GM20431 (cell line): ENCODE results near the gene FCRL2.

ENCODE experiments used
- in situ Hi-C: fragments of 300-500 bp; cut with MseI, MboI; formaldehyde crosslinking; loops from one replicate; pipeline ENCODE4 v1.15.0; 2020; ENCODE audit warnings: low sequenced_read_pairs; ENCODE audit not compliant: unreplicated experiment

FCRL2 gene, protein sequence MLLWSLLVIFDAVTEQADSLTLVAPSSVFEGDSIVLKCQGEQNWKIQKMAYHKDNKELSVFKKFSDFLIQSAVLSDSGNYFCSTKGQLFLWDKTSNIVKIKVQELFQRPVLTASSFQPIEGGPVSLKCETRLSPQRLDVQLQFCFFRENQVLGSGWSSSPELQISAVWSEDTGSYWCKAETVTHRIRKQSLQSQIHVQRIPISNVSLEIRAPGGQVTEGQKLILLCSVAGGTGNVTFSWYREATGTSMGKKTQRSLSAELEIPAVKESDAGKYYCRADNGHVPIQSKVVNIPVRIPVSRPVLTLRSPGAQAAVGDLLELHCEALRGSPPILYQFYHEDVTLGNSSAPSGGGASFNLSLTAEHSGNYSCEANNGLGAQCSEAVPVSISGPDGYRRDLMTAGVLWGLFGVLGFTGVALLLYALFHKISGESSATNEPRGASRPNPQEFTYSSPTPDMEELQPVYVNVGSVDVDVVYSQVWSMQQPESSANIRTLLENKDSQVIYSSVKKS

DNA sequence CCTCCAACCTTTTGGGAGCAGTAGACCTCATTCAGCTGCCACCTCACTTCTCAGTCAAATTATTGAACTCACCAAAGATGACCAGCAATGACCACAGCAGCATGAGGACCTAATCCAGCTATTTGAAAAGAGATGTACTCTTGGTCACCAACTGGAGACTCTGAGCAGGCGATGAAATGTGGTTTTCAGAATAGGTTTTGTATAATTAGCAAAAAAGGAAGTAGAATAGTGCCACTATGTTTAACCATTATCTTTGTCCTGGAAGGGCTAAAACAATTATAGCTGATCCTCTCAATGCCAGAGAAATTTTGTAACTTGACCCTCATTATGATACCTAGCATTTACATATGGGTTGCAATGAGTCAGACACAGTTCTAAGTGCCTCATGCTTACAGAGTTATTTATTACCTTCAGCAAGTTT is at the start of gene FCRL2:
Gene FCRL2, minus strand, starts transcription at position 162 of the 421 bp plus-strand sequence. Its CDS starts 59 bp downstream, at position 103.
- in situ Hi-C loops, result no loop called here

DNA sequence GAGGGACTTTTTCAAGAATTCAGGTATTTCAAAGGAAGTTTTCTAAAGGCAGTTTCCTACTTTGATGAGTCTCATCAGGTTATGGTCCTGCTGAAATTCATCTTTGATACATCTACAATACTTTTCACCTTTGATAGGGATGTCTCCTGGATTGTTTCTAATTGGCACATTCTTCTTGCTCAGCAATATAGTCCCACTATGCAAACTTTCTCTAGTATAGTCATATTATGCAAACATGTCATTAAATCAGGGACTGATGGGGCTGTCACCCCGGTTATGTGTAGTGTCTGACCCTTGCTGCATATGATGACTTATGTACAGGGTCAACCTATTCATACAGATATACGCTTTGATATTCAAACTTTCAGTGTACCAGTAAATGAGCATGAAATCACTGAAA is 43.4 kb upstream of the FCRL2 start:
- in situ Hi-C loops, result no loop called here

DNA sequence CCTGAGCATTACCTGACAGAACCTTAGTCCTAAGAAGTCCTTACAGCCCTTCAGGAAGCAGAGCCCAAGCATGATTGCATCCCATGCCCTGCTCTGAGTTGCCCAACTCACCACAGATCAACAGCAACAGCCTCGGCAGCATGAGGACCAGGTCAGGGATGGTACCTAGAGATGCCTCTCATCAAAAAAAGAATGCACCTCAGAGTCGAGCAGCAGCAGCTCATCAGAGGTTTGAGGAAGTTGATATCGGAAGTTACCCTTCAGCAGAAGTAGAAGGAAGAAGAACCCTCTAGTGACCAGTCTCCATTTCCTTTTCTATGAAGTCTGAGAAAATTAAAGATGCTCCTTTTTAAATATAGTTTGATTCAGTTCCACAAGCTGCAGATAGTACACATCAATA is 43.0 kb upstream of the FCRL2 start, which contains the start of gene FCRL1:
Gene FCRL1, minus strand, starts transcription at position 225 of the 400 bp plus-strand sequence. Its CDS starts 83 bp downstream, at position 142.
- in situ Hi-C loops, result no loop called here

DNA sequence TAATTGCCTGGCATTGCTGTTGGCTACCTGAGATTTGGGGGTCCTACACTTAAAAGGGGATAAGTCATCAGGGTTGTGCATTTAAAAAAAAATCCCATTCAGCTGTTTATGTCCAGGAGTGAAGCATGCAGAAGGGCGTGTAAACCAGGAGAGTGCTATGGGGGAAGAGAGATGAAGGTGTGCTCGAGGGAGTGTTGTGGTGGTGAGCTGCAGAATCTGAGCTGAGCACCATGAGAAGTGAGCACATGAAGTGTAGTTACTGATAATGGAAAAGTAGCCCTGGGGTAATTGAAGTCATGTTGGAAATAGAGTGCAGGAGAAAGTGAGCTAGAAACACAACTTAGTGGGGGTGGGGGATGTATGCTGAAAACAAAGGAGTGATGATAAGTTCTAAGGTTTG is 42.3 kb upstream of the FCRL2 start:
- in situ Hi-C loops, result no loop called here

DNA sequence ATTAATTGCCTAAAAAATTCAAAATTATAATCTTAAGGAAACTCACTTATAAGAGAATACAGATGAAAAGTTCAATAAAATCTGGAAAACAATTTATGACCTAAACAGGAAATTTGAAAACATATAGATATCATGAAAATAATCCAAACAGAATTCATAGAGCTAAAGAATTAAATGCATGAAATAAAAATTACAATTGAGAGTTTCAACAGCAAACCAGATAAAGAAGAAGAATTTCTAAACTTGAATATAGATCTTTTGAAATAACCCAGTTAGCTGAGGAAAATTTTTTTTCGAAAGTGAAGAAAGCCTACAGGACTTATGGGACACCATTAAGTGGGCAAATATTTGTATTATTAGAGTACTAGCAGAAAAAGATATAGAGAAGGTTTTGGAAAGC is 36.3 kb upstream of the FCRL2 start:
- in situ Hi-C loops, result no loop called here

DNA sequence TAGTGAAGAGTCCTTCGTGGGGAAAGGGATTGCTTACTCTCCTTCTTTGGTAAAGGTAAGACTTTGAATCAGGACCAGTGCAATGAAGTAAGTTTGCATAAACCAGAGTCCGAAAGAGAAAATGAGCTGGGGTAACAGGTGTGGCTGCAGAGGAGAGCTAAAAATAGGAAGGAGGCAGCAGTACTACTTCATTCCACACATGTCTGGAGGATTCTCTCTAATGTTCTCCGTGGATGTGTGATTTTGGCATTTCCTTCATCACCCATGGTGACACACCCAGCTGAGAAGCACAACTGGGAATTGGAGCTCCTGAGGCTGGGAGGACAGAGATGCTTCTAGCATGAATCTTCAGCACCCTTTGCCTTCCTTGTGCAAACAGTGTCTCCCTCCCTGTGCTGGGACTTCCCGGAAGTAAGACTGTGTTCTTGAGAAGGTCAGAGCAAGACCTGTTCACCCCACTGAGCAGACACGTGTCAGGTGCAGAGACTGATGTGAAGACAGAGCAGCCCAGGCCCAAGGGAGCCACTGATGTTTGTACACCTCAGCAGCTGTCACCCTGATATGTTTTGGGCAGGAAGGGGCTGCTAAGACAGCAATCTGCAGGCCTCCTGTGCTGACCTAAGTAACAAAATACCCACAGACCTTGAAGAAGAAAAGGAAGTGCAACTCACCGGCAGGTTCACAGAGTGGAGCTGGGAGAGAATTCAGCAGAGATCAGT is 29.7 kb upstream of the FCRL2 start:
- in situ Hi-C loops, result no loop called here

DNA sequence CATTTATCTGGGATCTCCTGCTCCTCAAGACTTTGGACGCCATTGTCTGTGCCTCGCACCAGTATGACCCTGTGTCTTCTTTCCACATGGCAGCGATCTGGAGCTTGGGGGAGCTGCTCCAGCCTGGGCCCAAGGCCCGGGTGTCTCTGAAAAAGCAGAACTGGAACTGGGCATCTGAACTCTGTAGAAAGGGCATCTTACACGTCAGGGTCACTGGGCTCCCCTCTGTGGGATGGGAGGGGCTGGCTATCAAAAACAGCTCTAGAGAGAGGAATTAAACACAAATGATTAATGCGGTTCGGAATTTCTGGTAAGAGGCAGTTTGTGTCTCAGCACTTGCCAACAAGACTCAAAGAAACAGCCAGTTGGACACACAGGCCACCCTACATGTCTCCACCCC is 26.9 kb upstream of the FCRL2 start:
- in situ Hi-C loops, result no loop called here

DNA sequence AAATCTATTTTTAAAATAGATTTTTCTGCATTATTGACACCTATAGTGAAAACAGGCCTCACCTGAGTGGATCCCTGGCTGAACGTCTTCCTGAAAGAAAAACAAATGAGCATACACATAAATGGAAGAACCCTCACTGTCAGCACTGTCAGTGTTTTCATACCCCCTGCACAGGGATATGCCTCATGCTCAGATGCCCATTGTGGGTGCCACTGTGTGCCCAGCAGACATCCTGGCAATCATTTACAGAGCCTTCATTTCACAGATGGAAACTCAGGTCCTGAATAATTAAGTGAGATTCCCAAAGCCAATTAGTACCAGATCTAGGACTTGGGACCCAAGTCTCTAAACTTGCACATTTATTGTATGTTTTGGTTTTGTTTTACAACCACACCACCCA is 23.1 kb upstream of the FCRL2 start:
- in situ Hi-C loops, result no loop called here

DNA sequence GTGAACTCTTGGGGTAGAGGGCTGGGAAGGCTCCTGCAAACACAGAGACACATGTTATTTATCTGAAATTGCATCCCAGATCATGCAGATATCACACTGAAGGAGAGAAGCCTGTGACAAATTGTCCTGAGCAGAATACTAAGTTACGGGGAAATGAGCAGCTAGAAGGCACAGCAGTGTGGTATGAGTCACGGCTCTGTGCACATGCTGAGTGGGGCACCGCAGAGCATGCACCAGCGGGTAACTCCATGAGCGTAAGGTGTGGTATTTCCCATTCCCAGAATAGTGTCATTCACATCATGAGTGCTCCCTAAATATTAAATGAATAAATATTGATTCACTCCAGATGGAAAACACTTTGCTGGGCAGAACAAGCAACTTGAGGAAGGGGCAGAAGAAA is 21.3 kb upstream of the FCRL2 start:
- in situ Hi-C loops, result no loop called here

DNA sequence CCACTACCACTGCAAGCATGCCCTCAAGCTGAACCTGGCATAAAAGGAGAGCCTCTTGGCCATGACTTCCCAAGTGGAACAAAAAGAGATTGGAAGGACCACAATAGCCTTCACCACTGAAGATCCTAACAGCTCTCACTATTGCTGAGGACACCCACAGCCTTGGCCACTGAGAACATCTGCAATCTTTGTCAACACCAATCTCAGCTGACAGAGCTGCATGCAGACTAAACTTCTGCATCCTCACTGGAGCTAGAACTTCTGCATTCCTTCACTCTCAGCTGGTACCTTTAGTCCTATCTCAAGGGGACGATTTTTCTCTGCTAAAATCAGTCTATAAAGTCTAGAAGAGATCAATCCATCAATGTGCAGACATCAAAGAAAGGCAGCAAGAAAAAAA is 8.3 kb upstream of the FCRL2 start:
- in situ Hi-C loops, result no loop called here

DNA sequence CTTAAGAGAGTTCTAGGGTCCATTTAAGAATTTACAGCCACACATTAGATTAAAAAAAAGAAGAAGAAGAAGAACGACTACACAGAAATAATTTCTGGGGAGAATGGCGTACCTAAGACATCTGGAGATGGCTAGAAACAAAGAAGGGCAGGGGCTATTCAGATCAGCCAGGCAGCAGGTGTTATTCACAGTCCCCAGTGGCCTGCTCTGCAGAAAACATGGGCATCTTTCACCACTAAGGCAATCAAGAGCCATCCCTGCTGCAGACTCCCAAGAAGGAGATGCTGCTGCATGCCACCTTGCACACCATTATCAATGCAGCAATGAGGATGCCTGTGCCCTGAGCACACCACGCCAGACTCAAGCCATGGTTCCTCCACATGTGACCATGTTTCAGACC is 7.9 kb upstream of the FCRL2 start:
- in situ Hi-C loops, result no loop called here

DNA sequence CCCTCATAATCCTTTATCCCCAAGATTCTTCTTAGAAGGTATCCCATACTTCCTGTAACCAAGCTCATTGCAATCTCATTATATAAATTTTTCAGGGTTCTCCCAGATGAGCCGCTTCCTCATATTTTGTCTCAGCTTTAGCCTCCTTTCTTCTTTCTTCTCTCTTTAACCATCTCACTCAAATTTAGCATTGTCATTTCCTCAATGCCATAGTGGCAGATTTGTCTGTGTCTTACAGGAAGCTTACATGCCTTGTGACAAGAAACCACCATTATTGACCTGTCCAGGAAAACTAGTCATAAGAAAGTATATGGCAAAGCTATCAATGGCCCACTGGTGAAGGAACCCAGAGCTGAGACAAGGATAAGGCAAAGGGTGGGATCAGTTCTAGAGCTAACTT is 6.0 kb upstream of the FCRL2 start:
- in situ Hi-C loops, result no loop called here

DNA sequence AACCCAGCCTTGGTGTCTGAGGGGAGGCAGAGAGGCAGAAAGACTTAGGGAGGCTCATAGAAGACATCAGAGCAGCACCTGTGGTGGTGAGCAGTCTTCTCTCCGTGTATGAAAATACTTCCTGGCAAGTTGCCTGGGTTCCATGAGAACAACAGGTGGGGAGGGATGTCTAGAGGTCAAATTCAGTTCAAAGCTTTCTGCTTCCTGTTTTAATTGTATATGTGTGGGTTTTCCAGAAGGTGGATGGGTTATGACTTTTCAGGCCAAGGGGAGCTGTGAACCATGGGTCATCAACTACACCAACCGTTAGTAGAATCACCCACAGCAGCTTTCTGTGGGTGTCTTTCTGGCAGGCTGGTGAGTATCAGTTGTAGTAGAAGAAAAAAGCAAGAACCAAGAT is 4.1 kb upstream of the FCRL2 start:
- in situ Hi-C loops, result no loop called here

DNA sequence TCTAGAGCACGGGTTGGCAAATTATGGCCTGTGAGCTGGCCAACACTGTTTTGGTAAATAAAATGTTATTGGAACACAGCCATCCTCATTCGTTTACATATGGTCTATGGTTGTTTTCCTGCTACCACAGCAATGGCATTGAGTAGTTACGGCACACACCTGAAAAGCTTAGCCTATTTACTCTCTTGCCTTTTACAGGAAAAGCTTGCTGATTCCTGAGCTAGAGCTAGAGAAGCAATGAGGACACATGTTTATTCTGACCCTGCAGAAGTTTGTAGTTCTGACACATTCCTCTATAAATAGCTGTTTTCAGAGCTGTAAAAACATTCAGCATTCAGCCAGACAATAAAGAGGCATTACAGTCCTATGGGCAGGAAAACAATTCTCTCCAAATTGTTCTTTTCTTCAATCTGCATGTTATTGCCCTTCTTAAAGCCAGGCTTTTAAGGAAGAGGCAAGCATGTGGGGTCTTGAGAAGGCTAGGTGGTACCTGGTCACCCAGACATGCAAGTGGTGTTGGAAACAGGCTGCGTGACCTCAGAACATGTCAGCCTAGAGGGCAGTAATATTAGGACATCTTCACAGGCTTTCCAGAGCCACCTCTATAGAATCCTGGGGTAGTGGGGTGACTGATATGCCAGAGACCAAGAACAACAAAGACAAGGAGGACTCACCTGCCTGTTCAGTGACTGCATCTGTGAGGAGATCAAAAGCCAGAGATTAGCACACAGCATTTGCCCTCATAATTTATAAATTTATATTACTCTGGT is 1.6 kb downstream of the FCRL2 start:
- in situ Hi-C loops, result no loop called here

DNA sequence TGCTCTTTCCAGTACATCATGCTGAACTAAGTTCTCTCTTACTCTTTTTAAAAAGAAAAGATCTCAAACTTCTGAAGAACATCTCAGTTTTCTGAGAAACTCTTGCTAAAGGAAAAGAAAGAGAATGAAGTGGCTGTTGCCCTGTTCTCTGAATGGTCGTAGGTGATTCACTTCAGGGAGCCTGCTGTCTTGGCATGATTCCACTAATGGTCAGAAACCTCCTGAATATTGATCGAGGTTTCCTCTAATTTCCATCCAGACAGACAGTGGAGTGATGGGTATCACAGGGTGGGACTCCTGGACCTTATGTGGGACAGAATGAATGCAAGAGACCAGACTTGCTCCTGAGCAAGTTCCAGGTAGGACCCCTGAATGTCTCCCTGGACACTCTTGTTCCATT is 2.5 kb downstream of the FCRL2 start:
- in situ Hi-C loops, result no loop called here

DNA sequence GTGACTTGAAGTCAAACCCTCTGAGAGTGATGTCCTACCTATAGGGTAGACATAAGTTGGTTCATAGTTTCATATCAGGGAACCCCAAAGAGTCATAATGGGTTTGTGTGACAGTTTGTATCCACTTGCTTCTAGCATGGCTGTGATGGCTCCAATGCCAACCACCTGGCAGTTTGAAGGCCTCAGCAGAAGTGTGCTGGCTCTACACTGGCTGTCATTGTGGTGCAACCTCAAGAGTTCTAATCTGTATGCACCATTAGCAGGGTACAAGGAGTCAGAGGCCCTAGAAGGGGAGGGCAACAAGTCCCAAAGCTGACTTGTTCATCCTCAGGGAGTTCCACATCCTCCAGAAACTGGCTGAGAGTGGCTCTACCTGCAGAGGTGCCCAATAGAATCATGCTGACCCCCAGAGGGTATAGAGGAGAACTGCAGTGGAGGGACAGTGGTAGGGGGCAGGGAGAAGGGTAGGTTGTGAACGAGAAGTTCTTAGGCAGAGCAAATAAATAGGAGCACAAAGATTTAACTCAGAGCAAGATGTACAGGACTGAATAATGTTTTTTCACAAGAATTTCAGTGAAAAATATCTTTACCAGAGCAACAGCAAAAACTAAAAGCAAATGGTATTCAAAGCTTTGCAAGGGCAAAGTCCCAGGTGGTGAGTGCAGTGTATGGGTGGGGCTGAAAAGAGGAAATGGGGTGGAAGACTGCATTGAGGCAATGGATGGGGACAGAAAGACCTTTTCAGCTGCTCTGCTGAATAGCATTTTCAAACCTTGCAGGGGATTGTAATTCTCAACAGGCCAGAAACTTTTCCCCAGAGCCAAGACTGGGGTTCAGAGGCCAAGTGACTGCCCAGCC is 3.2 kb downstream of the FCRL2 start:
- in situ Hi-C loops, result no loop called here

DNA sequence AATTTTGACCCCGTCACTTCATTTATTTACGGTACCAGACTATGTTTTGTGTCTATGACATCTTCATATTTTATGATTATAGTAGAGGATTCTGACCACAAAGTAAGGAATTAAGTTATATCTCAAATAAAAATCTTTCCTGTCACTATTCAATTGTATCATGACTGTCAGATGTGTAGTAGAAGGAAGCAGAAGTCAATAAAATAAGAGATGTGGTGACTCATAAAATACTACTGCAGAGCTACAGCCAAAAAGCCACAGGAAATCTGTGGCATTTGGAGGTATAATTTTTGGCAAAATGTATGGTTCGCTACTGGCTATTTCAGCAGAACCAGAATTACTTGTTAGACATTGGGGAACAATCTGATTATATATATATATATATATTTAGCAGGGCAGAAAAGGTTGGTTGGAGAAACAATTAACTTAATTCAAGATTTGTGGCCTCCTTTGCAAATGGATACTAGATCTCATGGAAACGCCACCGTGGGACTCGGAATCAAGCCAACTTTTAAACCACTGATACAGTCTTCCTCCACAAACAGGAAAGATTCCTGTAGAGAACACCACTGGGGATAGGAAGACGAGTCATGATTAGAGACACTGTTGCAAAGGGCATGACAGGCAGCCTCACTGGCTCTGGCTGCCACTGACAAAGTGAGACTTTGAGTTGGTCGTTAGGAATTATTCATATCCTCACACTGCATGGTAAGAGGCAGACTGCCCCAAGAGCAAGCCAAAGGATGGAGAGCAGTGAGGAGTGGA is 5.1 kb downstream of the FCRL2 start:
- in situ Hi-C loops, result no loop called here

DNA sequence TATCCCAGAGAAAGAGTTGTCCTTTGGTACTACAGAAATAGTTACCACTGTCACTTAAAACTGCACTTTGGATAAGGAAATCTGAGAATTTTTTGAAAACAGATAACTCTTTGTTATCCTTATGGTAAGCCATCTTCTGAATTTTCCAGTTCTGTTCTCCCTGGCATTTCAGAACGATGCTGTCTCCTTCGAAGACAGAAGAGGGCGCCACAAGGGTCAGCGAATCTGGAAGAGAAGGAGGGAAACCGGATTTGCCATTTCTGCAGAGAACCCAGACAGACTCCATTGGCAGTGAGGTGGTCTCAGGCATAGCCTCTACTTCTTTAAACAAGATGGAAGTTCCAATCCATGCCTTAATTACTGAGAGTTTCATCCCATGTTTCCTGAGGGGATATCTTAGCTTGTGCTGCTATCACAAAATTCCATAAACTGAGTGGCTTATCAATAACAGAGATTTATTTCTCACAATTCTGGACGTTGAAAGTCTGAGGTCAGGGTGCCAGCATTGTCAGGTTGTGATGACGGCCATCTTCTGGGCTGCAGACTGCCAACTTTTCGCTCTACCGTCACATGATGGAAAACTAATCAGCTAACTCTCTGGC is 6.4 kb downstream of the FCRL2 start:
- in situ Hi-C loops, result no loop called here

DNA sequence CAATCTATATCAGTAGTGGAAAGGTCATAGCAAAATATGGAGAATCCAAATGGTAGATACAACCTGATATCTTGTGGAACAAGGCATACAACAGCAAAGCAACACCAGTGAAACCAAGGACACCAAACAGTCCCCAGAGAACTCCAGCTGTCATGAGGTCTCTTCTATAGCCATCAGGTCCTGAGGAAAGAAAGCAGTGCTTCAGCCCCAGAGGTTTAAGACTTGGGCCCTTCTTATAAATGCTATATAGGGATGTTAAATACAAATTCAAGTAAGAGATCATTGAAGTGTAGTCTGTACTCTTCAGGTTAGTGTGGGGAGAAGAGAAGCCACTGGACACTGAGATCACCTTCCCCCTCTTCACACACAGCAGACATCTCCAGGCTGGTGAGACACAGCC is 10.1 kb downstream of the FCRL2 start:
- in situ Hi-C loops, result no loop called here
